ENCODE measurements around the gene VCL.

Gene VCL

GRCh38 chr10:73954737-73955136, 43.2 kb upstream of the VCL start:
- TF ChIP-seq CREB1 (IDR thresholded peaks at IDR 0.05; ENCODE audit: low read depth) (no peak), USF1 (IDR thresholded peaks at IDR 0.05) (no peak), EP300 (IDR thresholded peaks at IDR 0.05; ENCODE audit: borderline replicate concordance) (no peak), TCF12 (IDR thresholded peaks at IDR 0.05; ENCODE audit: low read depth) (no peak), FOXM1 (IDR thresholded peaks at IDR 0.05; ENCODE audit: borderline replicate concordance, low read depth) (no peak)

- TF ChIP-seq CEBPB (IDR thresholded peaks at IDR 0.05) (no peak), ZBTB7A (IDR thresholded peaks at IDR 0.05; ENCODE audit: low read depth) (no peak), EGR1 (IDR thresholded peaks at IDR 0.05) (no peak), YY1 (IDR thresholded peaks at IDR 0.05; ENCODE audit: low read depth) (no peak), FOXM1 (IDR thresholded peaks at IDR 0.05; ENCODE audit: borderline replicate concordance, low read depth) (no peak), USF1 (IDR thresholded peaks at IDR 0.05) (no peak), CREB1 (IDR thresholded peaks at IDR 0.05; ENCODE audit: low read depth) (no peak)
Observed at GRCh38 chr10:73955719-73956118, 42.2 kb upstream of the VCL start.

GRCh38 chr10:73956476-73957359, 41.2 kb upstream of the VCL start:
- TF ChIP-seq TEAD4 (IDR thresholded peaks at IDR 0.05) (0 out of 2 replicates have a peak, but pooled peaks have one; percentile 8), YY1 (IDR thresholded peaks at IDR 0.05; ENCODE audit: low read depth) (no peak; the same call in 1 of the 2 replicates), RAD21 (IDR thresholded peaks at IDR 0.05; ENCODE audit: low read depth) (no peak; the same call in 1 of the 2 replicates), TAF1 (IDR thresholded peaks at IDR 0.05; ENCODE audit: low read depth) (peak; percentile 50; the same call in 1 of the 2 replicates), FOXM1 (IDR thresholded peaks at IDR 0.05; ENCODE audit: borderline replicate concordance, low read depth) (no peak), USF1 (IDR thresholded peaks at IDR 0.05) (no peak), CEBPB (IDR thresholded peaks at IDR 0.05) (no peak)

GRCh38 chr10:73959484-73960243, 38.3 kb upstream of the VCL start:
- no peak for TF ChIP-seq ZBTB7A (IDR thresholded peaks at IDR 0.05; ENCODE audit: low read depth)
- no peak for TF ChIP-seq FOXM1 (IDR thresholded peaks at IDR 0.05; ENCODE audit: borderline replicate concordance, low read depth)
- no peak for TF ChIP-seq EGR1 (IDR thresholded peaks at IDR 0.05)
- TF ChIP-seq RAD21 (IDR thresholded peaks at IDR 0.05; ENCODE audit: low read depth), result no peak
- TF ChIP-seq TEAD4 (IDR thresholded peaks at IDR 0.05), result no peak
- TF ChIP-seq TCF12 (IDR thresholded peaks at IDR 0.05; ENCODE audit: low read depth), result no peak
- TF ChIP-seq CREB1 (IDR thresholded peaks at IDR 0.05; ENCODE audit: low read depth), result no peak
- no peak for TF ChIP-seq YY1 (IDR thresholded peaks at IDR 0.05; ENCODE audit: low read depth)
- no peak for TF ChIP-seq TAF1 (IDR thresholded peaks at IDR 0.05; ENCODE audit: low read depth)
- TF ChIP-seq REST (IDR thresholded peaks at IDR 0.05; ENCODE audit: low read depth), result no peak
- TF ChIP-seq CEBPB (IDR thresholded peaks at IDR 0.05), result no peak
- TF ChIP-seq NFIC (IDR thresholded peaks at IDR 0.05), result no peak
- no peak for TF ChIP-seq MAX (IDR thresholded peaks at IDR 0.05)
- TF ChIP-seq EP300 (IDR thresholded peaks at IDR 0.05; ENCODE audit: borderline replicate concordance), result no peak
- no peak for TF ChIP-seq USF1 (IDR thresholded peaks at IDR 0.05)

GRCh38 chr10:73962386-73962785, 35.5 kb upstream of the VCL start:
- TF ChIP-seq USF1 (IDR thresholded peaks at IDR 0.05) (no peak), CREB1 (IDR thresholded peaks at IDR 0.05; ENCODE audit: low read depth) (no peak), CEBPB (IDR thresholded peaks at IDR 0.05) (no peak), FOXM1 (IDR thresholded peaks at IDR 0.05; ENCODE audit: borderline replicate concordance, low read depth) (no peak), RAD21 (IDR thresholded peaks at IDR 0.05; ENCODE audit: low read depth) (no peak), YY1 (IDR thresholded peaks at IDR 0.05; ENCODE audit: low read depth) (no peak)

GRCh38 chr10:73964743-73965142, 33.2 kb upstream of the VCL start:
- TF ChIP-seq FOXM1 (IDR thresholded peaks at IDR 0.05; ENCODE audit: borderline replicate concordance, low read depth) (no peak), NFIC (IDR thresholded peaks at IDR 0.05) (no peak)
